ENCODE measurements around the gene ARHGEF1. TPM values are rescaled to one million over a fixed set of nuclear protein-coding genes. Genes with fewer than 3 reads are reported as not detected.

ARHGEF1 gene
- polyA plus RNA-seq, 1 donor (not counting 4 experiments of a cell fraction or from before 2014, with no cell fraction given): 30.5 TPM

GRCh38 chr19:41910240-41910991, 27.4 kb downstream of the ARHGEF1 start:
- FAIRE-seq (no peak), DNase-seq (ENCODE audit: low read depth, low spot score) (no peak)
- peaks cover 51% of the 10 kb centered on the region for H3K27me3 ChIP-seq (ENCODE audit: control insufficient read depth, extremely low read depth, insufficient read depth, low read length)

GRCh38 chr19:41910992-41911888, 28.3 kb downstream of the ARHGEF1 start:
- TF ChIP-seq CTCF (optimal IDR thresholded peaks at IDR 0.05 in 1 of 3, IDR thresholded peaks at IDR 0.05 in 1 of 3, conservative IDR thresholded peaks at IDR 0.05 in 1 of 3; ENCODE audit: extremely low read depth in 1 of 3, insufficient read depth in 2 of 3, low read length in 3 of 3): no peak
- TF ChIP-seq EZH2 (IDR thresholded peaks at IDR 0.05; ENCODE audit: low read length): no peak
- Histone ChIP-seq H3K4me2 (ENCODE audit: control insufficient read depth, extremely low read depth, insufficient read depth, low read depth, low read length) (no peak overlapping the region), H3K9me1 (ENCODE audit: control insufficient read depth, extremely low read depth, insufficient read depth, low read length) (no peaks in the 10 kb centered on the region), H3K79me2 (ENCODE audit: control insufficient read depth, insufficient read depth, low read length) (no peaks in the 10 kb centered on the region), H3K4me1 (ENCODE audit: control insufficient read depth, extremely low read depth, insufficient read depth, low read length) (no peaks in the 10 kb centered on the region), H3K9me3 (ENCODE audit: control insufficient read depth, low read depth, low read length) (no peaks in the 10 kb centered on the region), H3K9ac (ENCODE audit: control insufficient read depth, extremely low read depth, insufficient read depth, low read length) (no peak overlapping the region), H4K20me1 (ENCODE audit: control insufficient read depth, extremely low read depth, insufficient read depth, low read length) (peaks cover 13% of the 10 kb centered on the region), H3K27me3 (ENCODE audit: control insufficient read depth, extremely low read depth, insufficient read depth, low read length) (peaks cover 59% of the 10 kb centered on the region), H2AFZ (ENCODE audit: control insufficient read depth, low read length) (no peak overlapping the region), H3K4me3 (ENCODE audit: control insufficient read depth in 2 of 3, extremely low read depth in 1 of 3, insufficient read depth in 2 of 3, low read depth in 1 of 3, low read length in 3 of 3) (no peak overlapping the region), H3K27ac (ENCODE audit: control insufficient read depth, insufficient read depth, low read length) (no peak overlapping the region), H3K36me3 (ENCODE audit: control insufficient read depth in 2 of 2, extremely low read depth in 1 of 2, insufficient read depth in 2 of 2, low read length in 2 of 2) (peaks cover 2 to 5% of the 10 kb centered on the region in 2 experiments)
- DNase-seq (ENCODE audit: low read depth, low spot score) (no peak), FAIRE-seq (no peak)
- dilution Hi-C loops (cut with MboI; ENCODE audit: extremely low pct_ligation_motif_present, low sequenced_read_pairs): no loop called here

More at GRCh38 chr19:41910240-41910991, 27.4 kb downstream of the ARHGEF1 start:
- Histone ChIP-seq H3K9me3 (ENCODE audit: control insufficient read depth, low read depth, low read length) (no peaks in the 10 kb centered on the region), H4K20me1 (ENCODE audit: control insufficient read depth, extremely low read depth, insufficient read depth, low read length) (peaks cover 13% of the 10 kb centered on the region), H3K27ac (ENCODE audit: control insufficient read depth, insufficient read depth, low read length) (no peak overlapping the region), H2AFZ (ENCODE audit: control insufficient read depth, low read length) (no peak overlapping the region), H3K4me3 (ENCODE audit: control insufficient read depth in 2 of 3, extremely low read depth in 1 of 3, insufficient read depth in 2 of 3, low read depth in 1 of 3, low read length in 3 of 3) (no peak overlapping the region), H3K79me2 (ENCODE audit: control insufficient read depth, insufficient read depth, low read length) (no peaks in the 10 kb centered on the region), H3K9ac (ENCODE audit: control insufficient read depth, extremely low read depth, insufficient read depth, low read length) (no peak overlapping the region), H3K4me1 (ENCODE audit: control insufficient read depth, extremely low read depth, insufficient read depth, low read length) (no peaks in the 10 kb centered on the region), H3K36me3 (ENCODE audit: control insufficient read depth in 2 of 2, extremely low read depth in 1 of 2, insufficient read depth in 2 of 2, low read length in 2 of 2) (peaks cover 8 to 10% of the 10 kb centered on the region in 2 experiments), H3K4me2 (ENCODE audit: control insufficient read depth, extremely low read depth, insufficient read depth, low read depth, low read length) (no peak overlapping the region), H3K9me1 (ENCODE audit: control insufficient read depth, extremely low read depth, insufficient read depth, low read length) (no peaks in the 10 kb centered on the region)
- TF ChIP-seq EZH2 (IDR thresholded peaks at IDR 0.05; ENCODE audit: low read length): no peak
- no peak for TF ChIP-seq CTCF (optimal IDR thresholded peaks at IDR 0.05 in 1 of 3, IDR thresholded peaks at IDR 0.05 in 1 of 3, conservative IDR thresholded peaks at IDR 0.05 in 1 of 3; ENCODE audit: extremely low read depth in 1 of 3, insufficient read depth in 2 of 3, low read length in 3 of 3)
- dilution Hi-C loops (cut with MboI; ENCODE audit: extremely low pct_ligation_motif_present, low sequenced_read_pairs): no loop called here
